ENCODE measurements around the gene KRTAP10-9.
A peak's percentile ranks its signal among the peaks of the same experiment; 100 is the strongest.

KRTAP10-9 gene

GRCh38 chr21:44650973-44651675 is 24.2 kb downstream of the KRTAP10-9 start:
- H3K36me3 ChIP-seq (ENCODE audit: control insufficient read depth in 2 of 2, insufficient read depth in 1 of 2, low read length in 2 of 2), result no peaks in the 10 kb centered on the region
- ChIA-PET CTCF (interaction anchor here (0.6 kb wide), 1 partner anchor 21 kb away, joined by 3 read pairs; no protein-coding TSS in a partner anchor), POLR2A (no interaction called here)
- H3K27ac ChIP-seq (ENCODE audit: extremely low read depth, low read depth, low read length), result no peak overlapping the region
- H3K4me1 ChIP-seq (ENCODE audit: control insufficient read depth, insufficient read depth, low read length), result no peaks in the 10 kb centered on the region
- H3K9me3 ChIP-seq (ENCODE audit: control insufficient read depth, insufficient read depth, low read depth, low read length), result no peaks in the 10 kb centered on the region
- H3K4me3 ChIP-seq (ENCODE audit: low read depth, low read length), result no peak overlapping the region
- TF ChIP-seq ZNF157 (tag by site-specific recombination; IDR thresholded peaks at IDR 0.05), result no peak
- TF ChIP-seq, protein P1, sequence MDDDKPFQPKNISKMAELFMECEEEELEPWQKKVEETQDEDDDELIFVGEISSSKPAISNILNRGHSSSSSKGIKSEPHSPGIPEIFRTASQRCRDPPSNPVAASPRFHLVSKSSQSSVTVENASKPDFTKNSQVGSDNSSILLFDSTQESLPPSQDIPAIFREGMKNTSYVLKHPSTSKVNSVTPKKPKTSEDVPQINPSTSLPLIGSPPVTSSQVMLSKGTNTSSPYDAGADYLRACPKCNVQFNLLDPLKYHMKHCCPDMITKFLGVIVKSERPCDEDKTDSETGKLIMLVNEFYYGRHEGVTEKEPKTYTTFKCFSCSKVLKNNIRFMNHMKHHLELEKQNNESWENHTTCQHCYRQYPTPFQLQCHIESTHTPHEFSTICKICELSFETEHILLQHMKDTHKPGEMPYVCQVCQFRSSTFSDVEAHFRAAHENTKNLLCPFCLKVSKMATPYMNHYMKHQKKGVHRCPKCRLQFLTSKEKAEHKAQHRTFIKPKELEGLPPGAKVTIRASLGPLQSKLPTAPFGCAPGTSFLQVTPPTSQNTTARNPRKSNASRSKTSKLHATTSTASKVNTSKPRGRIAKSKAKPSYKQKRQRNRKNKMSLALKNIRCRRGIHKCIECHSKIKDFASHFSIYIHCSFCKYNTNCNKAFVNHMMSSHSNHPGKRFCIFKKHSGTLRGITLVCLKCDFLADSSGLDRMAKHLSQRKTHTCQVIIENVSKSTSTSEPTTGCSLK (tag by site-specific recombination; IDR thresholded peaks at IDR 0.05), result no peak
- TF ChIP-seq ZNF621 (tag by site-specific recombination; IDR thresholded peaks at IDR 0.05), result no peak

- no peaks in the 10 kb centered on the region for H3K9me3 ChIP-seq (ENCODE audit: control insufficient read depth, insufficient read depth, low read depth, low read length)
- no peak overlapping the region for H3K27ac ChIP-seq (ENCODE audit: extremely low read depth, low read depth, low read length)
- H3K4me3 ChIP-seq (ENCODE audit: low read depth, low read length), result no peak overlapping the region
- TF ChIP-seq ZNF529 (tag by site-specific recombination; IDR thresholded peaks at IDR 0.05; ENCODE audit: insufficient replicate concordance) (no peak), AEBP2 (tag by site-specific recombination; IDR thresholded peaks at IDR 0.05; ENCODE audit: borderline replicate concordance) (no peak)
- POLR2A ChIA-PET, result no interaction called here
- CTCF ChIA-PET, result no interaction called here
- no peaks in the 10 kb centered on the region for H3K36me3 ChIP-seq (ENCODE audit: control insufficient read depth in 2 of 2, insufficient read depth in 1 of 2, low read length in 2 of 2)
- H3K4me1 ChIP-seq (ENCODE audit: control insufficient read depth, insufficient read depth, low read length), result no peaks in the 10 kb centered on the region
Observed at GRCh38 chr21:44653123-44653522, 26.2 kb downstream of the KRTAP10-9 start.

GRCh38 chr21:44653656-44654575 is 27.0 kb downstream of the KRTAP10-9 start:
- Histone ChIP-seq H3K27ac (ENCODE audit: extremely low read depth, low read depth, low read length) (no peak overlapping the region), H3K9me3 (ENCODE audit: control insufficient read depth, insufficient read depth, low read depth, low read length) (no peaks in the 10 kb centered on the region), H3K4me1 (ENCODE audit: control insufficient read depth, insufficient read depth, low read length) (no peaks in the 10 kb centered on the region), H3K36me3 (ENCODE audit: control insufficient read depth in 2 of 2, insufficient read depth in 1 of 2, low read length in 2 of 2) (no peaks in the 10 kb centered on the region), H3K4me3 (ENCODE audit: low read depth, low read length) (no peak overlapping the region)
- POLR2A ChIA-PET, result no interaction called here
- no peak for TF ChIP-seq ZNF518A (tag by site-specific recombination; conservative IDR thresholded peaks at IDR 0.05; ENCODE audit: low read depth)
- TF ChIP-seq ZIC2 (tag by site-specific recombination; IDR thresholded peaks at IDR 0.05), result peak; percentile 96
- CTCF ChIA-PET, result no interaction called here

Data from HEK293 (cell line).